Measurements from ENCODE around the gene PLEKHG2. TPM values are rescaled to one million over a fixed set of nuclear protein-coding genes. Genes with fewer than 3 reads are reported as not detected.

PLEKHG2 gene
- total RNA-seq, 1 experiment from 2014 or later = 62.3 TPM

DNA sequence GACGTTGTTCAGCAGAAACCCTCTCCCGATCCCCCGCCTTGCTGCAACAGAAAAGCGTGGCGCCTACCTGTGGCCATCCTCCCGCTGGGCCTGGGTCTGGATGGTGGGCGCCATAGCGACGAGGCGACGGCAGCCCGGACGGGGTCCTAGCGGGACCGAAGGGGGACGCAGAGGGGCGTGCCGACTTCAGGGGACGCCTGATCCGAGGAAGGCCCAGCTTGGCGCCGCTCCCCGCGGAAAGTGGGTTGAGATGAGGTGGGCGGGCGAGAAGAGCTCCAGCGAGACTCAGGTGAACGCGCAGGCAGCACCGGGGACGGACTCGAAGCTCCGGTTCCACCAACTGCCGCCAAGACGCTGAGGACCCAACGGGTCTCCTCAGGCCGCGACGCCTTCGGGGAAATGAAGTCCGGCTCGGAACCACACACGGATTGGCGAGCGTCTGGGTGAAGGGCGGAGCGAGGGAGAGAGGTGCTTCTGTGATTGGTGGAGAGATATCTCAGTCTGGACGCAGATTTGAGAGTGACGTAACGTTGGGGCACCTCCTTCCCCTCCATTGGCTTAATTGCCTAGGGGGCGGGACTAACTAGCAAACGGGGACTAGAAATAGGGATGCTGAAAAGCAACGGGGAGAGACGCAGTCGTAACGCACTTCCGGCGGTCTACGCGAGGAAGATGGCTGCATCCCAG, 21.6 kb upstream of the PLEKHG2 start, which contains the start of the genes MED29 and PAF1 (continued):
- TF ChIP-seq E2F5 (CRISPR knock-in tag; IDR thresholded peaks at IDR 0.05) (peak; percentile 68), IRF1 (CRISPR knock-in tag; IDR thresholded peaks at IDR 0.05) (no peak), ZBTB21 (CRISPR knock-in tag; IDR thresholded peaks at IDR 0.05; ENCODE audit: borderline replicate concordance) (peak; percentile 99), PRRX2 (CRISPR knock-in tag; IDR thresholded peaks at IDR 0.05) (0 out of 2 replicates have a peak, but pooled peaks have one; percentile 73), TEAD1 (CRISPR knock-in tag; IDR thresholded peaks at IDR 0.05) (peak; percentile 79), SP1 (CRISPR knock-in tag; conservative IDR thresholded peaks at IDR 0.05) (peak; percentile 74), ETV6 (CRISPR knock-in tag; IDR thresholded peaks at IDR 0.05) (peak; percentile 76; the same call in 1 of the 2 replicates), ZNF281 (CRISPR knock-in tag; IDR thresholded peaks at IDR 0.05) (peak; percentile 38; the same call in 1 of the 2 replicates)
- TF ChIP-seq, protein P1, sequence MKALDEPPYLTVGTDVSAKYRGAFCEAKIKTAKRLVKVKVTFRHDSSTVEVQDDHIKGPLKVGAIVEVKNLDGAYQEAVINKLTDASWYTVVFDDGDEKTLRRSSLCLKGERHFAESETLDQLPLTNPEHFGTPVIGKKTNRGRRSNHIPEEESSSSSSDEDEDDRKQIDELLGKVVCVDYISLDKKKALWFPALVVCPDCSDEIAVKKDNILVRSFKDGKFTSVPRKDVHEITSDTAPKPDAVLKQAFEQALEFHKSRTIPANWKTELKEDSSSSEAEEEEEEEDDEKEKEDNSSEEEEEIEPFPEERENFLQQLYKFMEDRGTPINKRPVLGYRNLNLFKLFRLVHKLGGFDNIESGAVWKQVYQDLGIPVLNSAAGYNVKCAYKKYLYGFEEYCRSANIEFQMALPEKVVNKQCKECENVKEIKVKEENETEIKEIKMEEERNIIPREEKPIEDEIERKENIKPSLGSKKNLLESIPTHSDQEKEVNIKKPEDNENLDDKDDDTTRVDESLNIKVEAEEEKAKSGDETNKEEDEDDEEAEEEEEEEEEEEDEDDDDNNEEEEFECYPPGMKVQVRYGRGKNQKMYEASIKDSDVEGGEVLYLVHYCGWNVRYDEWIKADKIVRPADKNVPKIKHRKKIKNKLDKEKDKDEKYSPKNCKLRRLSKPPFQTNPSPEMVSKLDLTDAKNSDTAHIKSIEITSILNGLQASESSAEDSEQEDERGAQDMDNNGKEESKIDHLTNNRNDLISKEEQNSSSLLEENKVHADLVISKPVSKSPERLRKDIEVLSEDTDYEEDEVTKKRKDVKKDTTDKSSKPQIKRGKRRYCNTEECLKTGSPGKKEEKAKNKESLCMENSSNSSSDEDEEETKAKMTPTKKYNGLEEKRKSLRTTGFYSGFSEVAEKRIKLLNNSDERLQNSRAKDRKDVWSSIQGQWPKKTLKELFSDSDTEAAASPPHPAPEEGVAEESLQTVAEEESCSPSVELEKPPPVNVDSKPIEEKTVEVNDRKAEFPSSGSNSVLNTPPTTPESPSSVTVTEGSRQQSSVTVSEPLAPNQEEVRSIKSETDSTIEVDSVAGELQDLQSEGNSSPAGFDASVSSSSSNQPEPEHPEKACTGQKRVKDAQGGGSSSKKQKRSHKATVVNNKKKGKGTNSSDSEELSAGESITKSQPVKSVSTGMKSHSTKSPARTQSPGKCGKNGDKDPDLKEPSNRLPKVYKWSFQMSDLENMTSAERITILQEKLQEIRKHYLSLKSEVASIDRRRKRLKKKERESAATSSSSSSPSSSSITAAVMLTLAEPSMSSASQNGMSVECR (CRISPR knock-in tag; IDR thresholded peaks at IDR 0.05; ENCODE audit: borderline replicate concordance) = 0 out of 2 replicates have a peak, but pooled peaks have one; percentile 72

DNA sequence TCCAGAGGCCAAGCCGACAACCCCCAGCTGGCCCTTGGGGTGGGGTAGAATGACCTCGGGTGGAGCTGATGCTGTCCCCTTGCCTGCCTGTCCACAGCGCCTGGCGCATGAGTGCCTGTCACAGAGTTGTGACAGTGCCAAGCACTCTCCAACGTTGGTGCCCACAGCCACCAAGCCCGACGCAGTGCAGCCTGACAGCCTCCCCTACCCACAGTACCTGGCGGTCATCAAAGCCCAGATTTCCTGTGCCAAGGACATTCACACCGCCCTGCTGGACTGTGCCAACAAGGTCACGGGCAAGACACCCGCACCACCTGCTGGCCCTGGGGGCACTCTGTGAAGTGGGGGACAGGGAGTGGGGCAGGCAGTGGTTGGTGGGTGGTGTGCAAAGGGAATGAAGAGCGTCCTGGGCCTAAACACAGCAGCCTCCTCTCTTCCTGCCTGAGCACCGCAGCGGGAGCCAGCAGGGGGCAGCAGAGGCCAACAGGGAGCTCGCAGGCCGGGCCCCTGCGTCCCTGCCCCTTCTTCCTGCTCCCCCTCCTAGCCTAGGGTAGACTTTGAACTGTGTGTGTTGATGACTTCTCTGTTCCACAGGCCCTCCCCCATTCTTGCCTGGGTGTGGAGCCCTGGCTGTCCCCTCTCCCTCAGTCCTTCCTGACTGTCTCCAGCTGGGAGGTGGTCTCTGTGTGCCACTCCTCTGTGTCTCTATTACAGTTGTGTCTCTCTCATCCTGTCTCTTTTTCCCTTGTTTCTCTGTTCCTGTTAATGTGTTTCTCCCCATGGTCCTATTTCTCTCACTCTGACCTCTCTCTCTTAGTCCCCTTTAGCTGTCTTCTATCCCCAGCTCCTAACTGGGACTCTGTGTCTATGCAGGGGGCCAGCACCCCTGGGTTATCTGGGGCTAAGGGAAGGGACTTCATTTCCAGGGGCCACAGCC, 14.8 kb upstream of the PLEKHG2 start:
- Mint-ChIP-seq H3K27ac (peak overlapping the region; percentile 54), H3K27me3 (ENCODE audit: low read depth) (no peaks in the 10 kb centered on the region), H3K4me3 (no peak overlapping the region), H3K4me1 (peaks cover 25% of the 10 kb centered on the region), H3K9me3 (no peaks in the 10 kb centered on the region), H3K36me3 (peaks cover 21% of the 10 kb centered on the region)
- CTCF ChIA-PET = interaction anchor here (0.5 to 3.6 kb wide), 29 partner anchors 10 to 578 kb away, joined by 3 to 43 read pairs (median 5); partner anchors contain the start of genes PLEKHG2, RPS16, SAMD4B and SUPT5H
- peak; percentile 88 for ATAC-seq
- DNase-seq (ENCODE audit: low spot score) = peak; percentile 94
- POLR2A ChIA-PET = interaction anchor here (0.5 to 1.7 kb wide), 6 partner anchors 9 to 987 kb away, joined by 3 to 7 read pairs (median 5); partner anchors contain the start of genes PLEKHG2, RPS16 and ZFP36
- TF ChIP-seq, protein P2, sequence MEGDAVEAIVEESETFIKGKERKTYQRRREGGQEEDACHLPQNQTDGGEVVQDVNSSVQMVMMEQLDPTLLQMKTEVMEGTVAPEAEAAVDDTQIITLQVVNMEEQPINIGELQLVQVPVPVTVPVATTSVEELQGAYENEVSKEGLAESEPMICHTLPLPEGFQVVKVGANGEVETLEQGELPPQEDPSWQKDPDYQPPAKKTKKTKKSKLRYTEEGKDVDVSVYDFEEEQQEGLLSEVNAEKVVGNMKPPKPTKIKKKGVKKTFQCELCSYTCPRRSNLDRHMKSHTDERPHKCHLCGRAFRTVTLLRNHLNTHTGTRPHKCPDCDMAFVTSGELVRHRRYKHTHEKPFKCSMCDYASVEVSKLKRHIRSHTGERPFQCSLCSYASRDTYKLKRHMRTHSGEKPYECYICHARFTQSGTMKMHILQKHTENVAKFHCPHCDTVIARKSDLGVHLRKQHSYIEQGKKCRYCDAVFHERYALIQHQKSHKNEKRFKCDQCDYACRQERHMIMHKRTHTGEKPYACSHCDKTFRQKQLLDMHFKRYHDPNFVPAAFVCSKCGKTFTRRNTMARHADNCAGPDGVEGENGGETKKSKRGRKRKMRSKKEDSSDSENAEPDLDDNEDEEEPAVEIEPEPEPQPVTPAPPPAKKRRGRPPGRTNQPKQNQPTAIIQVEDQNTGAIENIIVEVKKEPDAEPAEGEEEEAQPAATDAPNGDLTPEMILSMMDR (IDR thresholded peaks at IDR 0.05) = peak; percentile 93
- TF ChIP-seq AFF4 (CRISPR knock-in tag; IDR thresholded peaks at IDR 0.05; ENCODE audit: borderline replicate concordance) = no peak
- no peak for TF ChIP-seq ESRRA (CRISPR knock-in tag; IDR thresholded peaks at IDR 0.05; ENCODE audit: borderline replicate concordance)
- TF ChIP-seq, protein P3, sequence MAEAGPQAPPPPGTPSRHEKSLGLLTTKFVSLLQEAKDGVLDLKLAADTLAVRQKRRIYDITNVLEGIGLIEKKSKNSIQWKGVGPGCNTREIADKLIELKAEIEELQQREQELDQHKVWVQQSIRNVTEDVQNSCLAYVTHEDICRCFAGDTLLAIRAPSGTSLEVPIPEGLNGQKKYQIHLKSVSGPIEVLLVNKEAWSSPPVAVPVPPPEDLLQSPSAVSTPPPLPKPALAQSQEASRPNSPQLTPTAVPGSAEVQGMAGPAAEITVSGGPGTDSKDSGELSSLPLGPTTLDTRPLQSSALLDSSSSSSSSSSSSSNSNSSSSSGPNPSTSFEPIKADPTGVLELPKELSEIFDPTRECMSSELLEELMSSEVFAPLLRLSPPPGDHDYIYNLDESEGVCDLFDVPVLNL (CRISPR knock-in tag; IDR thresholded peaks at IDR 0.05; ENCODE audit: borderline replicate concordance, low read depth) = no peak
- no peak for TF ChIP-seq HMGA2 (CRISPR knock-in tag; IDR thresholded peaks at IDR 0.05)
- no peak for TF ChIP-seq E2F5 (CRISPR knock-in tag; IDR thresholded peaks at IDR 0.05)

Measured in WTC11 (cell line).